Measurements from ENCODE around the gene PAWR. TPM values are rescaled to one million over a fixed set of nuclear protein-coding genes. Genes with fewer than 3 reads are reported as not detected.

Gene PAWR
- total and polyA plus RNA-seq, 10 of the 15 experiments (the other 5 are each of a cell fraction or from before 2014, with no cell fraction given) = 8.1 to 70.6 (median 24.2) TPM

DNA sequence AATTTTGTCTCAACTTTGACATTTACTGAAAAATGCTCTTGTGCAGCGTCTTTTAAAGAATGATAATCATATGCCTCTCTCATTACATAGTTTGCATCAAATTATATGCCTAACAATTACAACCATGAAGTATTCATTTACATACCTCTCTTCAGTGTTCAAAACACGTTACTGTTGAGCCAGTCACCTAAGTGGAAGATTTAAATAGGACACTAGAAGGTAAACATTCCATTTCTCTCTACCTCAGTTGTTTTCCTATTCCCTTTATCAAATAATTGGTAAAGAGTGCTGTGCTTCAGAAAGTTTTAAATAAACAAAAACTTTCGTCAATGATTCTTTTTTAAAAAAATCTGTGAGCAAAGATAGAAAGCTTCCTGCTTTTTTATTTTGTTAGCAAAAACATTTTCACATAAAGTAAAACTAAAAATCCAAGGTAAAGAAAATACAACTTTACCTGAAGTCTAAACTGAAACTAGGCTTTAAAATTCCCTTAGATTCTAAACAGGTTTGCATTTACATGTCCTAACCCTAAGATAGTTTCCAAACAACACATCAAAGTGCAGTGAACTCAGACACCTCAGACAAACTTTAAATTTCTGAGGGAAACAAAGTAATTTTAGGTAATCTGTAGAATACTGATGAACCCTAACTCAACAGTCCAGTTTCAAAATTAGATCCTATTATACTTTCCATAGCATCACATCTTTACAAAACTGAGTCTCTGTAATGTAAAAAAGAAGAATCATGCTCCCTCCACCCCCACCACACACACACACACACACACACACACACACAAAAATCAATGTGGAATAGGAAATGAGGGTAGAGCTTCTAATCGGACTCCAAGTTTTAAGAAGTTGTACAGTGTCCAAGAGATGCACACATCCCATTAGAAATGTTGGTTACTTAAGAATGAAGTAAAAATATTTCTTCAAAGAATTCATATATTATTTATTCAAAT, 46.2 kb downstream of the PAWR start (continued):
- TF ChIP-seq, protein P1, sequence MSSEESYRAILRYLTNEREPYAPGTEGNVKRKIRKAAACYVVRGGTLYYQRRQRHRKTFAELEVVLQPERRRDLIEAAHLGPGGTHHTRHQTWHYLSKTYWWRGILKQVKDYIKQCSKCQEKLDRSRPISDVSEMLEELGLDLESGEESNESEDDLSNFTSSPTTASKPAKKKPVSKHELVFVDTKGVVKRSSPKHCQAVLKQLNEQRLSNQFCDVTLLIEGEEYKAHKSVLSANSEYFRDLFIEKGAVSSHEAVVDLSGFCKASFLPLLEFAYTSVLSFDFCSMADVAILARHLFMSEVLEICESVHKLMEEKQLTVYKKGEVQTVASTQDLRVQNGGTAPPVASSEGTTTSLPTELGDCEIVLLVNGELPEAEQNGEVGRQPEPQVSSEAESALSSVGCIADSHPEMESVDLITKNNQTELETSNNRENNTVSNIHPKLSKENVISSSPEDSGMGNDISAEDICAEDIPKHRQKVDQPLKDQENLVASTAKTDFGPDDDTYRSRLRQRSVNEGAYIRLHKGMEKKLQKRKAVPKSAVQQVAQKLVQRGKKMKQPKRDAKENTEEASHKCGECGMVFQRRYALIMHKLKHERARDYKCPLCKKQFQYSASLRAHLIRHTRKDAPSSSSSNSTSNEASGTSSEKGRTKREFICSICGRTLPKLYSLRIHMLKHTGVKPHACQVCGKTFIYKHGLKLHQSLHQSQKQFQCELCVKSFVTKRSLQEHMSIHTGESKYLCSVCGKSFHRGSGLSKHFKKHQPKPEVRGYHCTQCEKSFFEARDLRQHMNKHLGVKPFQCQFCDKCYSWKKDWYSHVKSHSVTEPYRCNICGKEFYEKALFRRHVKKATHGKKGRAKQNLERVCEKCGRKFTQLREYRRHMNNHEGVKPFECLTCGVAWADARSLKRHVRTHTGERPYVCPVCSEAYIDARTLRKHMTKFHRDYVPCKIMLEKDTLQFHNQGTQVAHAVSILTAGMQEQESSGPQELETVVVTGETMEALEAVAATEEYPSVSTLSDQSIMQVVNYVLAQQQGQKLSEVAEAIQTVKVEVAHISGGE (CRISPR knock-in tag; IDR thresholded peaks at IDR 0.05) = no peak
- TF ChIP-seq MEF2A (IDR thresholded peaks at IDR 0.05; ENCODE audit: insufficient read depth, low read depth, low read length) = no peak
- no peak for TF ChIP-seq CHD2 (IDR thresholded peaks at IDR 0.05; ENCODE audit: borderline replicate concordance, low read depth, low read length)
- no peak for TF ChIP-seq ASH2L (IDR thresholded peaks at IDR 0.05; ENCODE audit: borderline replicate concordance, low read depth)
- TF ChIP-seq, protein P2, sequence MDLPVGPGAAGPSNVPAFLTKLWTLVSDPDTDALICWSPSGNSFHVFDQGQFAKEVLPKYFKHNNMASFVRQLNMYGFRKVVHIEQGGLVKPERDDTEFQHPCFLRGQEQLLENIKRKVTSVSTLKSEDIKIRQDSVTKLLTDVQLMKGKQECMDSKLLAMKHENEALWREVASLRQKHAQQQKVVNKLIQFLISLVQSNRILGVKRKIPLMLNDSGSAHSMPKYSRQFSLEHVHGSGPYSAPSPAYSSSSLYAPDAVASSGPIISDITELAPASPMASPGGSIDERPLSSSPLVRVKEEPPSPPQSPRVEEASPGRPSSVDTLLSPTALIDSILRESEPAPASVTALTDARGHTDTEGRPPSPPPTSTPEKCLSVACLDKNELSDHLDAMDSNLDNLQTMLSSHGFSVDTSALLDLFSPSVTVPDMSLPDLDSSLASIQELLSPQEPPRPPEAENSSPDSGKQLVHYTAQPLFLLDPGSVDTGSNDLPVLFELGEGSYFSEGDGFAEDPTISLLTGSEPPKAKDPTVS (IDR thresholded peaks at IDR 0.05; ENCODE audit: low read depth, low read length) = no peak
- no peak for TF ChIP-seq ZBED1 (IDR thresholded peaks at IDR 0.05; ENCODE audit: borderline replicate concordance)
- TF ChIP-seq, protein P3, sequence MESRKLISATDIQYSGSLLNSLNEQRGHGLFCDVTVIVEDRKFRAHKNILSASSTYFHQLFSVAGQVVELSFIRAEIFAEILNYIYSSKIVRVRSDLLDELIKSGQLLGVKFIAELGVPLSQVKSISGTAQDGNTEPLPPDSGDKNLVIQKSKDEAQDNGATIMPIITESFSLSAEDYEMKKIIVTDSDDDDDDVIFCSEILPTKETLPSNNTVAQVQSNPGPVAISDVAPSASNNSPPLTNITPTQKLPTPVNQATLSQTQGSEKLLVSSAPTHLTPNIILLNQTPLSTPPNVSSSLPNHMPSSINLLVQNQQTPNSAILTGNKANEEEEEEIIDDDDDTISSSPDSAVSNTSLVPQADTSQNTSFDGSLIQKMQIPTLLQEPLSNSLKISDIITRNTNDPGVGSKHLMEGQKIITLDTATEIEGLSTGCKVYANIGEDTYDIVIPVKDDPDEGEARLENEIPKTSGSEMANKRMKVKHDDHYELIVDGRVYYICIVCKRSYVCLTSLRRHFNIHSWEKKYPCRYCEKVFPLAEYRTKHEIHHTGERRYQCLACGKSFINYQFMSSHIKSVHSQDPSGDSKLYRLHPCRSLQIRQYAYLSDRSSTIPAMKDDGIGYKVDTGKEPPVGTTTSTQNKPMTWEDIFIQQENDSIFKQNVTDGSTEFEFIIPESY (IDR thresholded peaks at IDR 0.05) = no peak
- no peak for TF ChIP-seq RUNX3 (IDR thresholded peaks at IDR 0.05; ENCODE audit: low read length)
